ENCODE results near the gene CDCA7. TPM values are rescaled to one million over a fixed set of nuclear protein-coding genes. Genes with fewer than 3 reads are reported as not detected.
A peak's percentile ranks its signal among the peaks of the same experiment; 100 is the strongest.

CDCA7 gene
- total and polyA plus RNA-seq, 2 of the 13 experiments (the other 11 are each of a cell fraction or from before 2014, with no cell fraction given) = 46.2 to 57.8 TPM

GRCh38 chr2:173347305-173348168 is 7.1 kb upstream of the CDCA7 start (continued):
- peak; percentile 34; the same call in 1 of the 2 replicates for TF ChIP-seq ZNF609 (CRISPR knock-in tag; IDR thresholded peaks at IDR 0.05; ENCODE audit: borderline replicate concordance)
- no peak for TF ChIP-seq ZSCAN29 (CRISPR knock-in tag; conservative IDR thresholded peaks at IDR 0.05)
- no peak for TF ChIP-seq ZNF318 (CRISPR knock-in tag; IDR thresholded peaks at IDR 0.05)
- TF ChIP-seq ISL2 (CRISPR knock-in tag; IDR thresholded peaks at IDR 0.05) = peak; percentile 31; the same call in 1 of the 2 replicates
- TF ChIP-seq GFI1 (CRISPR knock-in tag; IDR thresholded peaks at IDR 0.05; ENCODE audit: borderline replicate concordance) = 0 out of 2 replicates have a peak, but pooled peaks have one; percentile 67
- TF ChIP-seq DZIP1 (CRISPR knock-in tag; IDR thresholded peaks at IDR 0.05) = no peak
- TF ChIP-seq FOXO4 (CRISPR knock-in tag; conservative IDR thresholded peaks at IDR 0.05) = no peak
- TF ChIP-seq THAP7 (CRISPR knock-in tag; IDR thresholded peaks at IDR 0.05) = no peak

Measured in HepG2 (cell line).